H9 (cell line): ENCODE data around the gene NCAM2. TPM values are rescaled to one million over a fixed set of nuclear protein-coding genes. Genes with fewer than 3 reads are reported as not detected.

Experiments used
- DNase-seq: peaks from one replicate; pipeline ENCODE4 v3.0.0-alpha.2; 2017
- H2AFZ ChIP-seq: one replicate; pipeline ENCODE4 v1.6.1; 2013; ENCODE audit warnings: mild to moderate bottlenecking, low read length, control low read depth, moderate library complexity
- H2AK5ac ChIP-seq: 2 replicates; pipeline ENCODE4 v1.6.1; 2013; ENCODE audit warnings: low read length, control low read depth, mixed read lengths; ENCODE audit not compliant: insufficient read length
- H2BK120ac ChIP-seq: one replicate; pipeline ENCODE4 v1.6.1; 2013; ENCODE audit warnings: low read depth, mild to moderate bottlenecking, low read length, control low read depth, inconsistent platforms; ENCODE audit not compliant: poor library complexity, severe bottlenecking
- H2BK12ac ChIP-seq: 2 replicates; pipeline ENCODE4 v1.6.1; 2013; ENCODE audit warnings: low read length, control low read depth, mixed read lengths, low read depth; ENCODE audit not compliant: insufficient read length
- H2BK15ac ChIP-seq: 2 replicates; pipeline ENCODE4 v1.6.1; 2013; ENCODE audit warnings: low read depth, low read length, control low read depth
- H2BK20ac ChIP-seq: one replicate; pipeline ENCODE4 v1.6.1; 2013; ENCODE audit warnings: low read depth, mild to moderate bottlenecking, low read length, control low read depth, inconsistent platforms; ENCODE audit not compliant: poor library complexity, severe bottlenecking
- H2BK5ac ChIP-seq: 2 replicates; pipeline ENCODE4 v1.6.1; 2013; ENCODE audit warnings: low read length, control low read depth, mixed read lengths; ENCODE audit not compliant: insufficient read length
- H3K14ac ChIP-seq: 2 replicates; pipeline ENCODE4 v1.6.1; 2013; ENCODE audit warnings: low read length, control low read depth; ENCODE audit not compliant: insufficient read depth
- H3K18ac ChIP-seq: 2 replicates; pipeline ENCODE4 v1.6.1; 2013; ENCODE audit warnings: low read depth, mild to moderate bottlenecking, mixed read lengths, low read length, control low read depth; ENCODE audit not compliant: insufficient read length
- H3K23ac ChIP-seq: 2 replicates; pipeline ENCODE4 v1.6.1; 2013; ENCODE audit warnings: low read length, control low read depth, mixed read lengths, low read depth; ENCODE audit not compliant: insufficient read length
- H3K23me2 ChIP-seq: 2 replicates; pipeline ENCODE4 v1.6.1; 2013; ENCODE audit warnings: low read depth, mild to moderate bottlenecking, mixed read lengths, low read length, control low read depth; ENCODE audit not compliant: insufficient read length, poor library complexity, severe bottlenecking
- H3K27ac ChIP-seq: 2 replicates; pipeline ENCODE4 v1.5.1; 2013; ENCODE audit warnings: low read length, control low read depth, mixed read lengths, low read depth; ENCODE audit not compliant: insufficient read length
- H3K27me3 ChIP-seq: 2 replicates; pipeline ENCODE4 v1.6.1; 2013; ENCODE audit warnings: low read length, control low read depth, inconsistent platforms; ENCODE audit not compliant: insufficient read depth
- H3K4ac ChIP-seq: 2 replicates; pipeline ENCODE4 v1.6.1; 2013; ENCODE audit warnings: low read depth, mild to moderate bottlenecking, control low read depth, inconsistent platforms, low read length, moderate library complexity
- H3K4me1 ChIP-seq: 2 replicates; pipeline ENCODE4 v1.6.1; 2013; ENCODE audit warnings: low read length, control low read depth, inconsistent platforms; ENCODE audit not compliant: insufficient read depth
- H3K4me2 ChIP-seq: 2 replicates; pipeline ENCODE4 v1.6.1; 2013; ENCODE audit warnings: low read length, control low read depth, mixed read lengths; ENCODE audit not compliant: insufficient read length, insufficient read depth
- H3K56ac ChIP-seq: 2 replicates; pipeline ENCODE4 v1.6.1; 2013; ENCODE audit warnings: low read depth, mild to moderate bottlenecking, mixed read lengths, low read length, control low read depth; ENCODE audit not compliant: insufficient read length
- H3K79me1 ChIP-seq: 2 replicates; pipeline ENCODE4 v1.6.1; 2013; ENCODE audit warnings: low read depth, mild to moderate bottlenecking, moderate library complexity, low read length, control low read depth, inconsistent platforms; ENCODE audit not compliant: insufficient read depth, poor library complexity, severe bottlenecking
- H3K79me2 ChIP-seq: 2 replicates; pipeline ENCODE4 v1.6.1; 2013; ENCODE audit warnings: low read length, control low read depth, inconsistent platforms; ENCODE audit not compliant: insufficient read depth
- H3K9ac ChIP-seq: 2 replicates; pipeline ENCODE4 v1.6.1; 2013; ENCODE audit warnings: low read length, control low read depth, mixed read lengths; ENCODE audit not compliant: insufficient read length; ENCODE audit errors: extremely low read depth
- H3K9me3 ChIP-seq: one replicate; pipeline ENCODE4 v1.6.1; 2013; ENCODE audit warnings: low read depth, low read length, inconsistent platforms; ENCODE audit not compliant: control insufficient read depth
- H3T11ph ChIP-seq: one replicate; pipeline ENCODE4 v1.6.1; 2013; ENCODE audit warnings: mild to moderate bottlenecking, low read length, control low read depth, inconsistent platforms
- H4K20me1 ChIP-seq: one replicate; pipeline ENCODE4 v1.6.1; 2013; ENCODE audit not compliant: control insufficient read depth, insufficient read length, insufficient read depth
- H4K5ac ChIP-seq: 2 replicates; pipeline ENCODE4 v1.6.1; 2013; ENCODE audit warnings: low read depth, mild to moderate bottlenecking, mixed read lengths, low read length, control low read depth; ENCODE audit not compliant: insufficient read length
- H4K8ac ChIP-seq: replicated peaks from 2 replicates; pipeline ENCODE4 v1.6.1; 2013; ENCODE audit warnings: low read length, control low read depth, mixed read lengths, low read depth; ENCODE audit not compliant: insufficient read length
- H4K91ac ChIP-seq: 2 replicates; pipeline ENCODE4 v1.6.1; 2013; ENCODE audit warnings: low read depth, mild to moderate bottlenecking, moderate library complexity, mixed read lengths, low read length, control low read depth; ENCODE audit not compliant: insufficient read length
- H3K27ac Mint-ChIP-seq, 3 experiments: 2 replicates in 2 of 3; 3 replicates in 1 of 3; pipeline ENCODE4 v1.8.0; 2020 to 2021; ENCODE audit warnings: mixed read lengths in 3 of 3, mild to moderate bottlenecking in 1 of 3, moderate library complexity in 1 of 3
- H3K27me3 Mint-ChIP-seq: 2 replicates; pipeline ENCODE4 v1.8.0; 2021; ENCODE audit warnings: low read depth, mild to moderate bottlenecking, moderate library complexity, mixed read lengths
- H3K36me3 Mint-ChIP-seq, 3 experiments: 2 replicates in 2 of 3; 3 replicates in 1 of 3; pipeline ENCODE4 v1.8.0; 2020 to 2021; ENCODE audit warnings: low read depth in 3 of 3, mixed read lengths in 3 of 3; ENCODE audit not compliant: insufficient read depth in 1 of 3
- H3K4me1 Mint-ChIP-seq, 2 experiments: 2 replicates each; pipeline ENCODE4 v1.8.0; 2020; ENCODE audit warnings: mixed read lengths in 2 of 2
- H3K4me3 Mint-ChIP-seq, 2 experiments: 2 replicates in 1 of 2; 3 replicates in 1 of 2; pipeline ENCODE4 v1.8.0; 2020 to 2021; ENCODE audit warnings: mild to moderate bottlenecking in 2 of 2, mixed read lengths in 2 of 2, moderate library complexity in 1 of 2
- H3K9me3 Mint-ChIP-seq, 2 experiments: 2 replicates in 1 of 2; 3 replicates in 1 of 2; pipeline ENCODE4 v1.8.0; 2020; ENCODE audit warnings: mild to moderate bottlenecking in 2 of 2, mixed read lengths in 2 of 2, moderate library complexity in 1 of 2
- WGBS: extraction: QIAGEN DNeasy Blood & Tissue Kit; methylation state at CpG from one replicate; pipeline ENCODE4 v1.1.7; 2013; ENCODE audit warnings: missing lambda C conversion rate, low lambda C conversion rate, mixed read lengths; ENCODE audit not compliant: insufficient read length; ENCODE audit errors: extremely low coverage; 5-methylcytosine and 5-hydroxymethylcytosine counted together
- total RNA-seq: library from RNA; stranded (reverse); gene quantifications from 2 replicates; pipeline ENCODE4 v1.2.1, GENCODE V29; 2021
- TF ChIP-seq, protein P1 (sequence below): fragments of 200-600 bp; sonication (generic); conservative IDR thresholded peaks from 3 replicates; pipeline ENCODE4 v1.8.0; 2021; ENCODE audit warnings: antibody characterized with exemption, mild to moderate bottlenecking

Gene NCAM2
- total RNA-seq, 1 experiment from 2014 or later = 2.2 TPM

DNA sequence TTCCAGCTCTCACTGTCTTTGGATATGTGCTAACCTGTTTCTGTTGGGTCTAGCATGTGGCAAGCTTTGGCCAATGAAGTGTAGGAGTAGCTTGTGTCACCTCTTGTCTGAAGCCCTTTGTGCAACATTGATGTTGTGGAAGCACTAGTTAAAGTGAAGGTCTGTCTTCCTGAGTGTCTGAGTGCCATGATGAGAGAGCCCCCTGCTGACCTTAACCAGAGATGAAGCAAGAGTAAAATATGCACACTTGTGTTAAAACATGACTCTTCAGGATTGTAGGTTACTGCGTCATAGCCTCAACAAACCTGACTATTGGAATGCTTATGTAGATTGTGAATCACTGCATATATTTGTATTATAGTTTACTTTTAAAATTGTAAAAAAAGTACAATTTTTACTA, 103.7 kb downstream of the NCAM2 start:
- Histone ChIP-seq H3K9me3 (no peaks in the 10 kb centered on the region), H2BK5ac (no peak overlapping the region), H3T11ph (no peak overlapping the region), H2BK12ac (no peak overlapping the region), H4K91ac (no peak overlapping the region), H3K14ac (no peak overlapping the region), H3K23ac (no peak overlapping the region), H3K4me1 (peaks cover 3% of the 10 kb centered on the region), H3K4ac (no peak overlapping the region), H2BK15ac (no peak overlapping the region), H4K8ac (no peak overlapping the region), H3K56ac (no peak overlapping the region), H2BK120ac (no peak overlapping the region), H2AK5ac (no peak overlapping the region), H3K27me3 (no peaks in the 10 kb centered on the region), H3K18ac (no peak overlapping the region), H2BK20ac (no peak overlapping the region), H3K27ac (no peak overlapping the region), H2AFZ (no peak overlapping the region), H4K20me1 (no peaks in the 10 kb centered on the region), H3K4me2 (no peak overlapping the region), H3K79me2 (no peaks in the 10 kb centered on the region), H3K23me2 (no peaks in the 10 kb centered on the region), H3K79me1 (no peaks in the 10 kb centered on the region), H4K5ac (no peak overlapping the region), H3K9ac (no peak overlapping the region)
- Mint-ChIP-seq H3K4me3 (no peak overlapping the region), H3K9me3 (no peaks in the 10 kb centered on the region), H3K27ac (peak overlapping the region in 1 of 3 experiments; percentile 74; a peak in 2 of 7 replicates), H3K4me1 (peaks cover 18 to 22% of the 10 kb centered on the region in 2 experiments), H3K36me3 (no peaks in the 10 kb centered on the region), H3K27me3 (no peaks in the 10 kb centered on the region)
- TF ChIP-seq, protein P1, sequence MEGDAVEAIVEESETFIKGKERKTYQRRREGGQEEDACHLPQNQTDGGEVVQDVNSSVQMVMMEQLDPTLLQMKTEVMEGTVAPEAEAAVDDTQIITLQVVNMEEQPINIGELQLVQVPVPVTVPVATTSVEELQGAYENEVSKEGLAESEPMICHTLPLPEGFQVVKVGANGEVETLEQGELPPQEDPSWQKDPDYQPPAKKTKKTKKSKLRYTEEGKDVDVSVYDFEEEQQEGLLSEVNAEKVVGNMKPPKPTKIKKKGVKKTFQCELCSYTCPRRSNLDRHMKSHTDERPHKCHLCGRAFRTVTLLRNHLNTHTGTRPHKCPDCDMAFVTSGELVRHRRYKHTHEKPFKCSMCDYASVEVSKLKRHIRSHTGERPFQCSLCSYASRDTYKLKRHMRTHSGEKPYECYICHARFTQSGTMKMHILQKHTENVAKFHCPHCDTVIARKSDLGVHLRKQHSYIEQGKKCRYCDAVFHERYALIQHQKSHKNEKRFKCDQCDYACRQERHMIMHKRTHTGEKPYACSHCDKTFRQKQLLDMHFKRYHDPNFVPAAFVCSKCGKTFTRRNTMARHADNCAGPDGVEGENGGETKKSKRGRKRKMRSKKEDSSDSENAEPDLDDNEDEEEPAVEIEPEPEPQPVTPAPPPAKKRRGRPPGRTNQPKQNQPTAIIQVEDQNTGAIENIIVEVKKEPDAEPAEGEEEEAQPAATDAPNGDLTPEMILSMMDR = peak; percentile 66
- no CpG with 5 or more reads among the region's 1 CpG for WGBS
- peak; percentile 46 for DNase-seq
